ENCODE measurements around the gene PRICKLE4. TPM values are rescaled to one million over a fixed set of nuclear protein-coding genes. Genes with fewer than 3 reads are reported as not detected.
A peak's percentile ranks its signal among the peaks of the same experiment; 100 is the strongest.

Gene PRICKLE4
- total and polyA plus RNA-seq, 2 of the 13 experiments (the other 11 are each of a cell fraction or from before 2014, with no cell fraction given) = 0.92 to 1.2 TPM

DNA sequence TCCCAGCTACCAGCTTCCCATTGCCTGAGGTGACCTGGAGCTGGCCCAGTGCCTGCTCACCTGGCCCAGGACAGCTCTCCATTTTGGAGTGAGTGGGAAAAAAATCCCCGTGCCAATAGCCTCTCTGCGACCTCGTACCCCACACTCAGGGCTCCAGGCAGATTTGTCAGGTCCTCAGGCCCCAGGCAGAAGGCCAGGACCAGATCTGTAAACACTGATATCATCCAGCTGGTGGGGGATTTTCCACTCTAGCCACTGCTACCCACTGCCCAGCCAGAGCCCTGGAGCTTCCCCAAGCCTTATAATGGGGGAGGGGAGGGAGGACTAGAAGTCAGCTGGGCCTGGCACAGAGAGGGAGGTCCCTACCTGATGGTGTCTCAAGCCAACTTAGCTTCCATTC lies 32.0 kb upstream of the PRICKLE4 start:
- 33% methylated on average over 3 of the region's 3 CpGs for WGBS (ENCODE audit: low lambda C conversion rate)
- intact Hi-C loops (cut with micrococcal nuclease; ENCODE audit: unreplicated experiment) = loop anchor here (1.0 kb wide), 1 partner anchor 20 kb away; no protein-coding TSS in a partner anchor
- peak; percentile 73 for DNase-seq (ENCODE audit: low spot score)
- no peaks in the 10 kb centered on the region for H3K36me3 ChIP-seq (replicated peaks in 1 of 2; ENCODE audit: control insufficient read depth in 1 of 2, insufficient read depth in 2 of 2, low read length in 2 of 2)
- ChIA-PET CTCF (ENCODE audit: low intra/inter-chr PET ratio, low total read pairs) (no interaction called here), POLR2A (interaction anchor here (0.6 to 7.2 kb wide), 14 partner anchors 8 to 1034 kb away, joined by 3 to 120 read pairs (median 7); partner anchors contain the start of genes FRS3, TFEB and TOMM6)
- H2AFZ ChIP-seq (ENCODE audit: low read length) = peak overlapping the region; percentile 3
- BruUV-seq (replicated peaks) = no TSS peak
- H3K9me3 ChIP-seq (ENCODE audit: low read length) = no peaks in the 10 kb centered on the region
- peak overlapping the region in 1 of 3 experiments; percentile 60; a peak in 1 of 6 replicates for H3K4me3 ChIP-seq (replicated peaks in 1 of 3; ENCODE audit: insufficient read depth in 1 of 3, low read depth in 2 of 3, low read length in 3 of 3)
- peak overlapping the region; percentile 88 for H3K4me2 ChIP-seq (ENCODE audit: low read depth, low read length)
- peak overlapping the region; percentile 91 for H3K27ac ChIP-seq (ENCODE audit: extremely low read length, insufficient read depth, low read length)
- FAIRE-seq = no peak
- peaks cover 73% of the 10 kb centered on the region for H3K4me1 ChIP-seq (ENCODE audit: insufficient read depth, low read length)
- in situ Hi-C loops (cut with HindIII; ENCODE audit: extremely low pct_ligation_motif_present, low pct_unique_long_range_greater_than_20kb) = no loop called here
- no peaks in the 10 kb centered on the region for H3K27me3 ChIP-seq (ENCODE audit: control insufficient read depth in 1 of 2, insufficient read depth in 2 of 2, low read length in 2 of 2)
- H3K9ac ChIP-seq (ENCODE audit: insufficient read depth, low read depth, low read length) = peak overlapping the region; percentile 49
- ATAC-seq = peak; percentile 8; the same call in 2 of the 3 replicates
- no peaks in the 10 kb centered on the region for H3K79me2 ChIP-seq (ENCODE audit: insufficient read depth, low read length)
- H4K20me1 ChIP-seq (ENCODE audit: insufficient read depth, low read length) = no peaks in the 10 kb centered on the region
- TF ChIP-seq ZNF382 (CRISPR knock-in tag; IDR thresholded peaks at IDR 0.05; ENCODE audit: borderline replicate concordance) (no peak), ZMYM2 (CRISPR knock-in tag; IDR thresholded peaks at IDR 0.05) (no peak), ELF1 (CRISPR knock-in tag; IDR thresholded peaks at IDR 0.05) (no peak), SMARCC2 (IDR thresholded peaks at IDR 0.05) (no peak), ZNF841 (CRISPR knock-in tag; IDR thresholded peaks at IDR 0.05; ENCODE audit: borderline replicate concordance) (no peak), CHCHD3 (CRISPR knock-in tag; IDR thresholded peaks at IDR 0.05) (no peak), ZIK1 (CRISPR knock-in tag; IDR thresholded peaks at IDR 0.05; ENCODE audit: borderline replicate concordance, low read depth) (no peak), MAFK (conservative IDR thresholded peaks at IDR 0.05 in 1 of 2, IDR thresholded peaks at IDR 0.05 in 1 of 2; ENCODE audit: low read length in 2 of 2) (no peak), ARNT (IDR thresholded peaks at IDR 0.05) (no peak), MAF1 (CRISPR knock-in tag; IDR thresholded peaks at IDR 0.05; ENCODE audit: borderline replicate concordance) (peak; percentile 64; the same call in 1 of the 2 replicates), ZNF331 (CRISPR knock-in tag; IDR thresholded peaks at IDR 0.05) (peak; percentile 28; the same call in 1 of the 2 replicates), SIX1 (CRISPR knock-in tag; IDR thresholded peaks at IDR 0.05; ENCODE audit: borderline replicate concordance) (no peak), ZNF160 (CRISPR knock-in tag; IDR thresholded peaks at IDR 0.05) (no peak), ZNF451 (CRISPR knock-in tag; IDR thresholded peaks at IDR 0.05) (no peak), ASH2L (IDR thresholded peaks at IDR 0.05; ENCODE audit: insufficient read length, low read depth, low read length) (no peak), KDM2A (CRISPR knock-in tag; IDR thresholded peaks at IDR 0.05; ENCODE audit: borderline replicate concordance, low read depth) (0 out of 2 replicates have a peak, but pooled peaks have one; percentile 40), KAT8 (CRISPR knock-in tag; IDR thresholded peaks at IDR 0.05) (0 out of 2 replicates have a peak, but pooled peaks have one; percentile 41)
- TF ChIP-seq, protein P1, sequence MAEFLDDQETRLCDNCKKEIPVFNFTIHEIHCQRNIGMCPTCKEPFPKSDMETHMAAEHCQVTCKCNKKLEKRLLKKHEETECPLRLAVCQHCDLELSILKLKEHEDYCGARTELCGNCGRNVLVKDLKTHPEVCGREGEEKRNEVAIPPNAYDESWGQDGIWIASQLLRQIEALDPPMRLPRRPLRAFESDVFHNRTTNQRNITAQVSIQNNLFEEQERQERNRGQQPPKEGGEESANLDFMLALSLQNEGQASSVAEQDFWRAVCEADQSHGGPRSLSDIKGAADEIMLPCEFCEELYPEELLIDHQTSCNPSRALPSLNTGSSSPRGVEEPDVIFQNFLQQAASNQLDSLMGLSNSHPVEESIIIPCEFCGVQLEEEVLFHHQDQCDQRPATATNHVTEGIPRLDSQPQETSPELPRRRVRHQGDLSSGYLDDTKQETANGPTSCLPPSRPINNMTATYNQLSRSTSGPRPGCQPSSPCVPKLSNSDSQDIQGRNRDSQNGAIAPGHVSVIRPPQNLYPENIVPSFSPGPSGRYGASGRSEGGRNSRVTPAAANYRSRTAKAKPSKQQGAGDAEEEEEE (CRISPR knock-in tag; IDR thresholded peaks at IDR 0.05; ENCODE audit: borderline replicate concordance) = no peak
- TF ChIP-seq, protein P2, sequence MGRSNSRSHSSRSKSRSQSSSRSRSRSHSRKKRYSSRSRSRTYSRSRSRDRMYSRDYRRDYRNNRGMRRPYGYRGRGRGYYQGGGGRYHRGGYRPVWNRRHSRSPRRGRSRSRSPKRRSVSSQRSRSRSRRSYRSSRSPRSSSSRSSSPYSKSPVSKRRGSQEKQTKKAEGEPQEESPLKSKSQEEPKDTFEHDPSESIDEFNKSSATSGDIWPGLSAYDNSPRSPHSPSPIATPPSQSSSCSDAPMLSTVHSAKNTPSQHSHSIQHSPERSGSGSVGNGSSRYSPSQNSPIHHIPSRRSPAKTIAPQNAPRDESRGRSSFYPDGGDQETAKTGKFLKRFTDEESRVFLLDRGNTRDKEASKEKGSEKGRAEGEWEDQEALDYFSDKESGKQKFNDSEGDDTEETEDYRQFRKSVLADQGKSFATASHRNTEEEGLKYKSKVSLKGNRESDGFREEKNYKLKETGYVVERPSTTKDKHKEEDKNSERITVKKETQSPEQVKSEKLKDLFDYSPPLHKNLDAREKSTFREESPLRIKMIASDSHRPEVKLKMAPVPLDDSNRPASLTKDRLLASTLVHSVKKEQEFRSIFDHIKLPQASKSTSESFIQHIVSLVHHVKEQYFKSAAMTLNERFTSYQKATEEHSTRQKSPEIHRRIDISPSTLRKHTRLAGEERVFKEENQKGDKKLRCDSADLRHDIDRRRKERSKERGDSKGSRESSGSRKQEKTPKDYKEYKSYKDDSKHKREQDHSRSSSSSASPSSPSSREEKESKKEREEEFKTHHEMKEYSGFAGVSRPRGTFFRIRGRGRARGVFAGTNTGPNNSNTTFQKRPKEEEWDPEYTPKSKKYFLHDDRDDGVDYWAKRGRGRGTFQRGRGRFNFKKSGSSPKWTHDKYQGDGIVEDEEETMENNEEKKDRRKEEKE (IDR thresholded peaks at IDR 0.05) = no peak
- TF ChIP-seq, protein P3, sequence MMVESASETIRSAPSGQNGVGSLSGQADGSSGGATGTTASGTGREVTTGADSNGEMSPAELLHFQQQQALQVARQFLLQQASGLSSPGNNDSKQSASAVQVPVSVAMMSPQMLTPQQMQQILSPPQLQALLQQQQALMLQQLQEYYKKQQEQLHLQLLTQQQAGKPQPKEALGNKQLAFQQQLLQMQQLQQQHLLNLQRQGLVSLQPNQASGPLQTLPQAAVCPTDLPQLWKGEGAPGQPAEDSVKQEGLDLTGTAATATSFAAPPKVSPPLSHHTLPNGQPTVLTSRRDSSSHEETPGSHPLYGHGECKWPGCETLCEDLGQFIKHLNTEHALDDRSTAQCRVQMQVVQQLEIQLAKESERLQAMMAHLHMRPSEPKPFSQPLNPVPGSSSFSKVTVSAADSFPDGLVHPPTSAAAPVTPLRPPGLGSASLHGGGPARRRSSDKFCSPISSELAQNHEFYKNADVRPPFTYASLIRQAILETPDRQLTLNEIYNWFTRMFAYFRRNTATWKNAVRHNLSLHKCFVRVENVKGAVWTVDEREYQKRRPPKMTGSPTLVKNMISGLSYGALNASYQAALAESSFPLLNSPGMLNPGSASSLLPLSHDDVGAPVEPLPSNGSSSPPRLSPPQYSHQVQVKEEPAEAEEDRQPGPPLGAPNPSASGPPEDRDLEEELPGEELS (CRISPR knock-in tag; IDR thresholded peaks at IDR 0.05) = 0 out of 2 replicates have a peak, but pooled peaks have one; percentile 33

Data from HepG2 (cell line).